Fibroblast of lung (primary cell): ENCODE data around the gene AP2A2. TPM values are rescaled to one million over a fixed set of nuclear protein-coding genes. Genes with fewer than 3 reads are reported as not detected.

Experiments
- DNase-seq, 2 donors: peaks; one replicate each; pipeline versions ENCODE4 v3.0.0 to v3.0.0-alpha.2; 2010; ENCODE audit warnings: low read depth in 2 of 2
- H2AFZ ChIP-seq: 2 replicates; pipeline ENCODE4 v1.5.1; 2012; ENCODE audit warnings: low read length, control low read depth, inconsistent platforms
- H3K27ac ChIP-seq: 2 replicates; pipeline ENCODE4 v1.5.1; 2011; ENCODE audit warnings: low read length, control low read depth; ENCODE audit not compliant: insufficient read depth
- H3K27me3 ChIP-seq: 2 replicates; pipeline ENCODE4 v1.5.1; 2011; ENCODE audit warnings: mild to moderate bottlenecking, low read length; ENCODE audit not compliant: control insufficient read depth, insufficient read depth
- H3K36me3 ChIP-seq: 2 replicates; pipeline ENCODE4 v1.5.1; 2011; ENCODE audit warnings: low read length; ENCODE audit not compliant: control insufficient read depth, insufficient read depth
- H3K4me1 ChIP-seq: 2 replicates; pipeline ENCODE4 v1.5.1; 2011; ENCODE audit warnings: low read length; ENCODE audit not compliant: control insufficient read depth, insufficient read depth; ENCODE audit errors: extremely low read depth
- H3K4me2 ChIP-seq: 2 replicates; pipeline ENCODE4 v1.5.1; 2011; ENCODE audit warnings: low read length, control low read depth; ENCODE audit not compliant: insufficient read depth; ENCODE audit errors: extremely low read depth
- H3K4me3 ChIP-seq, 4 experiments: fragments of 200-600 bp in 1 of 4; sonication (generic) in 1 of 4; replicated peaks in 1 of 4; 2 replicates each; pipeline ENCODE4 v1.5.1; 2011 to 2016; ENCODE audit warnings: low read length in 4 of 4, low read depth in 3 of 4, mild to moderate bottlenecking in 3 of 4, control low read depth in 2 of 4, inconsistent platforms in 1 of 4, mixed read lengths in 1 of 4; ENCODE audit not compliant: insufficient read depth in 1 of 4; ENCODE audit errors: control extremely low read depth in 1 of 4
- H3K79me2 ChIP-seq: 2 replicates; pipeline ENCODE4 v1.5.1; 2012; ENCODE audit warnings: mild to moderate bottlenecking, low read length, inconsistent platforms; ENCODE audit not compliant: control insufficient read depth, insufficient read depth
- H3K9ac ChIP-seq: 2 replicates; pipeline ENCODE4 v1.5.1; 2011; ENCODE audit warnings: mild to moderate bottlenecking, low read length, control low read depth; ENCODE audit not compliant: insufficient read depth
- H3K9me3 ChIP-seq: 2 replicates; pipeline ENCODE4 v1.5.1; 2012; ENCODE audit warnings: low read depth, low read length; ENCODE audit not compliant: control insufficient read depth, insufficient read depth
- H4K20me1 ChIP-seq: 2 replicates; pipeline ENCODE4 v1.5.1; 2011; ENCODE audit warnings: low read length; ENCODE audit not compliant: control insufficient read depth, insufficient read depth; ENCODE audit errors: extremely low read depth
- CTCF ChIP-seq, 2 donors: IDR thresholded peaks in 1 of 2; conservative IDR thresholded peaks in 1 of 2; 1 replicate in 1 of 2; 2 replicates in 1 of 2; pipeline ENCODE4 v1.5.1; 2011 to 2012; ENCODE audit warnings: low read length in 2 of 2, control low read depth in 1 of 2, inconsistent platforms in 1 of 2, low read depth in 1 of 2, mild to moderate bottlenecking in 1 of 2
- EZH2 ChIP-seq: IDR thresholded peaks from 2 replicates; pipeline ENCODE4 v1.5.1; 2012; ENCODE audit warnings: low read length, control low read depth, mild to moderate bottlenecking; ENCODE audit errors: missing control alignments
- polyA plus RNA-seq, 2 donors: library from polyadenylated mRNA; depleted of rRNA in 1 of 2; stranded (reverse) in 1 of 2; unstranded in 1 of 2; fragments of >200 nt; gene quantifications; 2 replicates each; pipeline ENCODE4 v1.2.1, GENCODE V29; 2011 to 2012; ENCODE audit warnings: missing spikeins in 1 of 2
- total RNA-seq: library from RNA; depleted of rRNA; stranded (reverse); fragments of >200 nt; gene quantifications from 2 replicates; pipeline ENCODE4 v1.2.1, GENCODE V29; 2014

Gene AP2A2
- total and polyA plus RNA-seq, 2 donors (not counting 1 experiment from before 2014, with no cell fraction given), result 21.6 to 46.1 TPM

DNA sequence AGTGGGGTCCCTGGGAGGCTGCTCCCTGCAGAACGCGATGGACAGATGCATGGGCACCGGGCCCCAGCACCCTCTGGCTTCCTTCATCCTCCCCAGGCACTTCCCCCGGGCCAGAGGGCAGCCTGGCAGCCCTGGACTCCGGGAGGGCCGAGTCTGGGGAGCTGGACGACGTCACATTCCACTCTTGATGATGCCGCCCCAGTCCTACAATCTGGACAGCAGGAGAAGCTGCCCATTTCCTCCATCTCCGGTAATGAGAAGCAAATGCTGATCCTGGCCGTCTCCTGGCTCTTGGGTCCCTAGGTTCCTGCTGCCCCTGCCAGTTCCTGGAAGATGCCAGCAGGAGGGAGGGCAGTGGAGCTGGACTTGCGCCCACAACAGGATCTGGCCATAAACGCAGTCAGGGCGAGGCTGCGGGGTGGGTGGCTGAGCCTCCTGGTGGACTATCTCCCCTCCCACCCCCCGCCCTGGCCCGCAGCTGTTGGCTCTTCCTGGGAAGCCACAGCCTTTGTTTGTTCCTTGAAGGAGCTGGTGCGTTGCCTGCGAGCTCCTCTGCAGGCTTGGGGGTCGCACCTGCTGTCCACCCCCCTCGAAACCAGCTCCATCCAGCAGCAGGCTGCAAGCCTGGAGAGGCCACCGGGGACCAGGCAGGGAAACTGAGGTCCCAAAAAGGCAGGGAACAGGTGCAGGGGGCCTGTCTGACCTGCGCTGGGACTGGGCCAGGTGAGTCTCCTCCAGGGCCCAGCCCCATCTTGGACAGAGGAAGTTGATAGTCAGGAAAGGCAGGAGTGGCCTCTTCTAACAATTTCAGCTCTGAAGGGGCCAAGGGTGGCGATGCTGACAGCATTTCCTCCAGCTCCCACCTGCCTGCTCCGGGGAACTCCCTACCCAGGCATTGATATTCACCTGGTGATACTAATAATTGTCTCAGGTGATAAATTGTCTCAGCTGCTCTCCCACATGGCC is 128.8 kb downstream of the AP2A2 start:
- Histone ChIP-seq H3K4me2 (no peak overlapping the region), H3K9me3 (no peaks in the 10 kb centered on the region), H3K9ac (no peak overlapping the region), H3K4me3 (no peak overlapping the region), H4K20me1 (no peaks in the 10 kb centered on the region), H3K27me3 (peaks cover 17% of the 10 kb centered on the region), H3K27ac (no peak overlapping the region), H2AFZ (no peak overlapping the region), H3K4me1 (no peaks in the 10 kb centered on the region), H3K36me3 (no peaks in the 10 kb centered on the region), H3K79me2 (no peaks in the 10 kb centered on the region)
- DNase-seq, result no peak
- no peak for TF ChIP-seq EZH2
- no peak for TF ChIP-seq CTCF (conservative IDR thresholded peaks at IDR 0.05 in 1 of 2, IDR thresholded peaks at IDR 0.05 in 1 of 2; ENCODE audit: low read depth in 1 of 2, low read length in 2 of 2)

GRCh38 chr11:1055109-1055703 is 129.5 kb downstream of the AP2A2 start:
- DNase-seq, result no peak

More at GRCh38 chr11:1055109-1055703, 129.5 kb downstream of the AP2A2 start:
- TF ChIP-seq CTCF (conservative IDR thresholded peaks at IDR 0.05 in 1 of 2, IDR thresholded peaks at IDR 0.05 in 1 of 2; ENCODE audit: low read depth in 1 of 2, low read length in 2 of 2), result no peak
- TF ChIP-seq EZH2, result no peak
- Histone ChIP-seq H3K4me3 (no peak overlapping the region), H3K27me3 (peaks cover 12% of the 10 kb centered on the region), H3K79me2 (no peaks in the 10 kb centered on the region), H3K4me1 (no peaks in the 10 kb centered on the region), H3K9me3 (no peaks in the 10 kb centered on the region), H3K27ac (no peak overlapping the region), H3K9ac (no peak overlapping the region), H4K20me1 (no peaks in the 10 kb centered on the region), H3K36me3 (no peaks in the 10 kb centered on the region), H2AFZ (no peak overlapping the region), H3K4me2 (no peak overlapping the region)
